PC-3 (cell line): ENCODE results near the gene RAB11FIP4.

Source experiments
- EZH2phosphoT487 ChIP-seq: fragments of 300-600 bp; sonication (generic); IDR thresholded peaks from 2 replicates; pipeline ENCODE4 v1.6.1; 2018; ENCODE audit warnings: mild to moderate bottlenecking, antibody characterized with exemption, low read length, borderline replicate concordance
- TF ChIP-seq, protein P1 (sequence below): fragments of 300-600 bp; sonication (generic); conservative IDR thresholded peaks from 2 replicates; pipeline ENCODE4 v1.5.1; 2017; ENCODE audit warnings: antibody characterized with exemption, low read depth, mild to moderate bottlenecking, low read length

DNA sequence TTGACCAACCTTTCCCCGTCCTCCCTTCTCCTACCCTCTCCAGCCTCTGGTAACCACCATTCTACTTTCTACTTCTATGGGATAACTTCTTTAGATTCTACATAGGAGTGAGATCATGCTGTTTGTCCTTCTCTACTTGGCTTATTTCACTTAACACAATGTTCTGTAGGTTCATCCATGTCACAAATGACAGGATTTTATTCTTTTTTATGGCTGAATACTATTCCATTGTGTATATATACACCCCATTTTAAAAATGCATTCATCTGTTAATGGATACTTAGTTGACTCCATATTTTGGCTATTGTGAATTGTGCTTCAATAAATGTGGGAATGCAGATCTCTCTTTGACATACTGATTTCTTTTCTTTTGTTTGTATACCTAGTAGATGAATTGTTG is 115.0 kb downstream of the RAB11FIP4 start:
- TF ChIP-seq, protein P1, sequence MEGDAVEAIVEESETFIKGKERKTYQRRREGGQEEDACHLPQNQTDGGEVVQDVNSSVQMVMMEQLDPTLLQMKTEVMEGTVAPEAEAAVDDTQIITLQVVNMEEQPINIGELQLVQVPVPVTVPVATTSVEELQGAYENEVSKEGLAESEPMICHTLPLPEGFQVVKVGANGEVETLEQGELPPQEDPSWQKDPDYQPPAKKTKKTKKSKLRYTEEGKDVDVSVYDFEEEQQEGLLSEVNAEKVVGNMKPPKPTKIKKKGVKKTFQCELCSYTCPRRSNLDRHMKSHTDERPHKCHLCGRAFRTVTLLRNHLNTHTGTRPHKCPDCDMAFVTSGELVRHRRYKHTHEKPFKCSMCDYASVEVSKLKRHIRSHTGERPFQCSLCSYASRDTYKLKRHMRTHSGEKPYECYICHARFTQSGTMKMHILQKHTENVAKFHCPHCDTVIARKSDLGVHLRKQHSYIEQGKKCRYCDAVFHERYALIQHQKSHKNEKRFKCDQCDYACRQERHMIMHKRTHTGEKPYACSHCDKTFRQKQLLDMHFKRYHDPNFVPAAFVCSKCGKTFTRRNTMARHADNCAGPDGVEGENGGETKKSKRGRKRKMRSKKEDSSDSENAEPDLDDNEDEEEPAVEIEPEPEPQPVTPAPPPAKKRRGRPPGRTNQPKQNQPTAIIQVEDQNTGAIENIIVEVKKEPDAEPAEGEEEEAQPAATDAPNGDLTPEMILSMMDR = no peak
- no peak for TF ChIP-seq EZH2phosphoT487
